Activated CD4-positive, CD25-positive, alpha-beta regulatory T cell treated with anti-CD3 and anti-CD28 coated beads, Interleukin-2, amount 50 U/mL, for 16 hours (primary cell): ENCODE measurements around the gene OTOG.

Source experiments
- DNase-seq: peaks from one replicate; pipeline ENCODE4 v3.0.0-alpha.2; 2020; ENCODE audit warnings: low read depth, low spot score

OTOG gene

DNA sequence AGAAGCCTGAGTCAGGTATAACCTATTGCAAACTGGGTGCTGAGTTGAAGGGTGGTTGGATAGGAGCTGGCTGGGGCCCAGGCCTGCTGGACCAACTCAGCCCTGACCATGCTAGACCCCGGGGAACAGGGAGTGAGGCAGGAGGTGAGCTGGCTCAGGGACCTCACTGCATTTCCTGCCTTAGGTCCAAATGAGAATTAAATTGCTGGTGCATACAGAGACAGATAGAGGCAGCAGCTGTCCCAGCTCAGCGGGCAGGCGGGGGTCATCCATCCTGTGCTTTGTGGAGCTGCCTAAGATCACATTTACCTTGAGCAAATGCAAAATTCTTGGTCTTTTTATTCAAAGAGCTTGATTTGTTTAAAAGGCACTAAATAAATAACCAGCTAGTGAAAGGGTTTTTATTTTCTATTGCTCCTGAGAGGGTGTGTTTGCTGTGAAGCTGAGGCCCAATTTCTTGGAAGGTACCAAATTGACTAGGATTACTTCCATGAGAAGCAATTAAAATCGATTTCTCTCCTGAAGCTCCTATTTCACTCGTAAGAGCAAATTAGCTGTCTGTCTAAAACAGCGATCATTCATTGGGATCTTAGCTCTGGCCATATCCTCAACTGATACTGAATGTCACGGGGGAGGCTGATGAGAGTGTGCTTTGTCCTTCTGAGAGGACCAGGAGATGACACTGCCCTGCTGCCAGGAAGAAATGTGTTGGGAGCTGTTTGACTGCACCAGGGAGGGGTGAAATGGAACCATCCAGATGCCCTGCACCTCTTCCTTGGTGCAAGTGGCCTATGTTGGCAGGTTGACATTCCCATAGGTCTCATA is 27.8 kb upstream of the OTOG start:
- no peak for DNase-seq

DNA sequence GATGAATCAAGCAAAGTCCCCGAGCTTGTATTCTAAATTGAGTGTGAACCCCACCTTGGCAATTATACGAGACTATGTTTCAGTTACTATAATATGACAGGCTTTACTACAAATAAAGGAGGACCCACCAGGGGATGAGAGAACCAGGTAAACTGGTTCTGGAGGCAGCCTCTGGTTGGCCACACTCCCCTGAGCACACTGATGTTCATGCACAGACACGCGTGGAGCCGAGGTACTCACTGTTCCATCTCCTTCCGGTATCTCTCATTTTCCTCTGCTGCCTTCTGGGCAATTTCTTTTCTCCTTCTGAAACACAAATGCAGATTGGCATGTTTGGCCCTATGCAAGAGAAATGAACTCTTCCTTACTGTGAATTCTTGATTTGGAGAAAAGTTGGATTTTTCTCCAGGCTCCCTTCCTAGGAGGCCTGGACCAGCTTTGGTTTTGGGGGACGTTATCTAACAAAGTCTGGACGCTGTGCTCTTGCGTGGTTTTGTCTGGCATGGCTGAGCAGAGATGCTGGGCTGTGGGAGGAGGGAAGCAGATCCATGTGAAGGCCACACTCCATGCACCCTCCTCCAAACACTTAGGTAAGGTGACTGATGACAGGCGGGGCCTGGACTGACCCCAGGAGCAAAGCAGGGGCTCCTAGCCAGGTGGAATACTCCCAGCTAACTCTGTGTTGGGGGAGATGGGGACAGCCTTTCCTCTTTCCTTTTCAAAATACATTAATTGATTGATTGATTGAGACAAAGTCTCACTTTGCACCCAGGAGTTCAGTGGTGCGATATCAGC is 25.8 kb upstream of the OTOG start:
- no peak for DNase-seq

- no peak for DNase-seq
Observed at GRCh38 chr11:17522655-17523054, 24.4 kb upstream of the OTOG start.

- DNase-seq = no peak
Observed at GRCh38 chr11:17524221-17524620, 22.8 kb upstream of the OTOG start.

- DNase-seq = no peak
Observed at GRCh38 chr11:17525570-17525969, 21.5 kb upstream of the OTOG start.

DNA sequence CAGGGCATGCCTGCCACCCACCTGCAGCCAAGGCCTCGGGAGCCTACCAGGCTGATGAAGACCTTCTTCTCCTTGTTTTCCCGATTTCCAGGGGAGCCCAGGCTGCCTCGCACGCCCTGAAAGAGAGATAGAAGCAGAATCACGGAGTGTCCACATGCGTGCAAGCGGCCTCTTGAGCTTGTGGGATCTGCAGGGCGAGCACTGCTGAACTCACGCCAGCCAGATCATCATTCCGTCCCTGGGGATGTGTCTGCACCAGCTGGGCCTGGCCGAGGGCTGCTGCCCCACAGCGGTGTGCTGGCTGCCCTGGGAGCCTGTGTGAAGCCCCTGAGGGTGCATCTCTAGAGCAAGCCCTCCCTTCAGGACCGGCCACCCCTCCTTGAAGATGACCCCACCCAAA is 20.7 kb upstream of the OTOG start:
- no peak for DNase-seq

GRCh38 chr11:17526931-17527627 is 20.0 kb upstream of the OTOG start:
- no peak for DNase-seq

- DNase-seq = no peak
Observed at GRCh38 chr11:17527628-17527995, 19.4 kb upstream of the OTOG start.

GRCh38 chr11:17528181-17528691 is 18.8 kb upstream of the OTOG start:
- no peak for DNase-seq

GRCh38 chr11:17528906-17529843 is 17.9 kb upstream of the OTOG start:
- no peak for DNase-seq

GRCh38 chr11:17529844-17530185 is 17.2 kb upstream of the OTOG start:
- DNase-seq = no peak

- no peak for DNase-seq
Observed at GRCh38 chr11:17531071-17531600, 15.9 kb upstream of the OTOG start.

- no peak for DNase-seq
Observed at GRCh38 chr11:17531636-17532113, 15.4 kb upstream of the OTOG start.

- DNase-seq = no peak
Observed at GRCh38 chr11:17532784-17533183, 14.3 kb upstream of the OTOG start.

DNA sequence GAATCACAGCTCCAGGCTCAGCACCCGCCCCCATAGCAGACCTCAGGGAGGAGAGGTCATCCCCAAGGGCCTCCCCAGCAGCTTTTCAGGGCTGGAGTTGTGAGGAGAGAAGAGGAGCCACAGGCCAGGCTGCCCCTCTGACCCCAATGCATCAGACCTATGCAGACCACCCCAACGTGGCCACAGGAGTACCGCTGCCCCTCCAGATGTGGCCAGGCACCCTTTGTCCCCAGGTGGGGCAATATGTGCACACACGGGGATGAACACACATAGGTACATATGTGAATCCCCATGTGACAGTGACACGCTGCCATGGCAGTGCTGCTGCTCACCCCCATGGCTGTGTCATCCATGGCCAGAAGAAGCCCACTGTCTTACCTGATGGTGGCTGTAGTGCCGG is 13.7 kb upstream of the OTOG start:
- no peak for DNase-seq

GRCh38 chr11:17533778-17534415 is 13.2 kb upstream of the OTOG start:
- no peak for DNase-seq

GRCh38 chr11:17535488-17535887 is 11.6 kb upstream of the OTOG start:
- DNase-seq = no peak

- DNase-seq = no peak
Observed at GRCh38 chr11:17537261-17537660, 9.8 kb upstream of the OTOG start.

- no peak for DNase-seq
Observed at GRCh38 chr11:17538054-17538453, 9.0 kb upstream of the OTOG start.

- DNase-seq = no peak
Observed at GRCh38 chr11:17538731-17539130, 8.3 kb upstream of the OTOG start.
